CD4-positive, alpha-beta T cell (primary cell): ENCODE data around the gene IGIP. TPM values are rescaled to one million over a fixed set of nuclear protein-coding genes. Genes with fewer than 3 reads are reported as not detected.
A peak's percentile ranks its signal among the peaks of the same experiment; 100 is the strongest.

ENCODE experiments used
- ATAC-seq: fragments of 200-7000 bp; cut with Tn5 transposase; one replicate; pipeline ENCODE4 v1.10.0; 2022; ENCODE audit warnings: mild to moderate bottlenecking; ENCODE audit not compliant: poor library complexity
- CTCF ChIA-PET: fragments of 350-600 bp; sonication (Branson Sonifier 250); formaldehyde crosslinking; loops from one replicate; lab custom pipeline; 2021; ENCODE audit warnings: antibody characterized with exemption, inconsistent platforms; lab: Charles Lee
- POLR2A ChIA-PET: fragments of 350-600 bp; sonication (Branson Sonifier 250); formaldehyde crosslinking; loops from one replicate; lab custom pipeline; 2021; ENCODE audit warnings: antibody characterized with exemption, inconsistent platforms; lab: Charles Lee
- DNase-seq, 14 experiments: peaks; one replicate each; pipeline ENCODE4 v3.0.0-alpha.2; 2013 to 2020; ENCODE audit warnings: mixed read lengths in 2 of 14
- H3K27ac ChIP-seq, 2 donors: one replicate each; pipeline versions ENCODE4 v1.5.1 to v1.7.0; 2013; ENCODE audit warnings: low read length in 2 of 2, low read depth in 1 of 2, mild to moderate bottlenecking in 1 of 2
- H3K27me3 ChIP-seq, 2 experiments: 1 replicate in 1 of 2; 2 replicates in 1 of 2; pipeline versions ENCODE4 v1.6.1 to v1.7.0; 2013; ENCODE audit warnings: low read length in 2 of 2, control low read depth in 1 of 2, mild to moderate bottlenecking in 1 of 2, moderate library complexity in 1 of 2; ENCODE audit not compliant: insufficient read depth in 2 of 2, control insufficient read depth in 1 of 2
- H3K36me3 ChIP-seq: one replicate; pipeline ENCODE4 v1.6.1; 2013; ENCODE audit warnings: low read length, control low read depth; ENCODE audit not compliant: insufficient read depth
- H3K4me1 ChIP-seq: one replicate; pipeline ENCODE4 v1.6.1; 2013; ENCODE audit warnings: low read length, control low read depth; ENCODE audit not compliant: insufficient read depth
- H3K4me3 ChIP-seq: one replicate; pipeline ENCODE4 v1.5.1; 2013; ENCODE audit warnings: mild to moderate bottlenecking, low read length, moderate library complexity
- H3K9me3 ChIP-seq, 2 experiments: 1 replicate in 1 of 2; 2 replicates in 1 of 2; pipeline versions ENCODE4 v1.6.1 to v1.7.0; 2013; ENCODE audit warnings: low read length in 2 of 2, mild to moderate bottlenecking in 2 of 2, control low read depth in 1 of 2, moderate library complexity in 1 of 2; ENCODE audit not compliant: control insufficient read depth in 1 of 2, insufficient read depth in 1 of 2
- H3K27ac Mint-ChIP-seq: one replicate; pipeline ENCODE4 v1.8.0; 2020; ENCODE audit warnings: mixed read lengths
- H3K27me3 Mint-ChIP-seq: one replicate; pipeline ENCODE4 v1.8.0; 2021; ENCODE audit warnings: mixed read lengths
- H3K36me3 Mint-ChIP-seq: one replicate; pipeline ENCODE4 v1.8.0; 2021; ENCODE audit warnings: low read depth, mixed read lengths
- H3K4me1 Mint-ChIP-seq: one replicate; pipeline ENCODE4 v1.8.0; 2021; ENCODE audit warnings: low read depth, mixed read lengths
- H3K4me3 Mint-ChIP-seq: one replicate; pipeline ENCODE4 v1.8.0; 2020; ENCODE audit warnings: mild to moderate bottlenecking, mixed read lengths
- H3K9me3 Mint-ChIP-seq: one replicate; pipeline ENCODE4 v1.8.0; 2020; ENCODE audit warnings: mixed read lengths
- CTCF ChIP-seq: fragments of 200-600 bp; IDR thresholded peaks from one replicate; pipeline ENCODE4 v1.8.0; 2022; ENCODE audit warnings: antibody characterized with exemption, mild to moderate bottlenecking
- intact Hi-C, 2 experiments: fragments of 100-400 bp; cut with DNase I in 1 of 2; cut with micrococcal nuclease in 1 of 2; formaldehyde crosslinking; loops; one replicate each; pipeline versions ENCODE4 v1.15.1 to v1.9.0; 2023 to 2025; cut with DNase I, micrococcal nuclease
- total RNA-seq, 174 experiments: library from RNA in 2 of 174; stranded (reverse) in 2 of 174; gene quantifications; one replicate each; pipeline ENCODE4 v1.2.3 and lab custom pipeline; 2021 to 2026

Gene IGIP
- total RNA-seq, 2 experiments from 2014 or later = 1.5 TPM

DNA sequence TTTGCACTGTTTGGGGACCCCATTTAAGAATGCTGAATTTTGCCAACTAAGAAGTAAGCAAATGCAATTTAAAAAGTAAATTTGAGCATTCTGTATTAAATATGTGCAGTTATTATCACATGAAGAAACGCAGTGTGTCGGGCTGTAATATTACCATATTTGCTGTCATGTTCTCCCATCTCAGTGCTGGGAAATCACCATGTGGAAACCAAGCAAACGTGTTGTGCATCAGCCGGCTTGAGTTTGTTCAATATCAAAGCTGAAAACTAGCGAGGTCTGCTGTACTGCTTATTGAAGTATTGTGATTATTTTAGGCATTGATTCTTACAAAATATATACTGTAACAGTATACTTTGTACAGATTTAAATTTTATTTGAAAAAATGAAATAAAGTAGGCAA lies 2.6 kb downstream of the IGIP start:
- H3K9me3 Mint-ChIP-seq = no peaks in the 10 kb centered on the region
- no peak for ATAC-seq
- H3K4me1 Mint-ChIP-seq = peaks cover 51% of the 10 kb centered on the region

GRCh38 chr5:140130949-140131733 lies 5.4 kb downstream of the IGIP start:
- H3K27ac Mint-ChIP-seq = no peak overlapping the region
- no peaks in the 10 kb centered on the region for H3K27me3 ChIP-seq
- peaks cover 51% of the 10 kb centered on the region for H3K4me1 Mint-ChIP-seq
- no peak overlapping the region for H3K27ac ChIP-seq
- H3K4me1 ChIP-seq = peaks cover 20% of the 10 kb centered on the region
- POLR2A ChIA-PET = interaction anchor here (1.0 to 1.5 kb wide), 2 partner anchors 9 to 24 kb away, joined by 3 to 5 read pairs; no protein-coding TSS in a partner anchor
- ATAC-seq (no peak), DNase-seq (no peak)
- CTCF ChIA-PET = interaction anchor here (0.5 to 1.5 kb wide), 3 partner anchors 10 to 518 kb away, joined by 3 read pairs; no protein-coding TSS in a partner anchor
- no peaks in the 10 kb centered on the region for H3K36me3 ChIP-seq
- no peaks in the 10 kb centered on the region for H3K27me3 Mint-ChIP-seq
- no peak overlapping the region for H3K4me3 ChIP-seq
- H3K9me3 ChIP-seq = no peaks in the 10 kb centered on the region
- H3K36me3 Mint-ChIP-seq = no peaks in the 10 kb centered on the region
- H3K4me3 Mint-ChIP-seq = no peak overlapping the region
- intact Hi-C loops = no loop called here
- H3K9me3 Mint-ChIP-seq = no peaks in the 10 kb centered on the region
- TF ChIP-seq CTCF = no peak

More for the DNA sequence above, 2.6 kb downstream of the IGIP start:
- Histone ChIP-seq H3K27ac (no peak overlapping the region), H3K36me3 (no peaks in the 10 kb centered on the region), H3K4me3 (no peak overlapping the region), H3K27me3 (no peaks in the 10 kb centered on the region), H3K9me3 (no peaks in the 10 kb centered on the region), H3K4me1 (peaks cover 20% of the 10 kb centered on the region)
- no peak for DNase-seq
- H3K27ac Mint-ChIP-seq = no peak overlapping the region
- H3K36me3 Mint-ChIP-seq = no peaks in the 10 kb centered on the region
- ChIA-PET CTCF (no interaction called here), POLR2A (no interaction called here)
- TF ChIP-seq CTCF = no peak
- no peaks in the 10 kb centered on the region for H3K27me3 Mint-ChIP-seq
- H3K4me3 Mint-ChIP-seq = no peak overlapping the region
- intact Hi-C loops = no loop called here

GRCh38 chr5:140131967-140132409 lies 6.3 kb downstream of the IGIP start:
- Histone ChIP-seq H3K9me3 (no peaks in the 10 kb centered on the region), H3K36me3 (no peaks in the 10 kb centered on the region), H3K27me3 (no peaks in the 10 kb centered on the region), H3K4me1 (peaks cover 18% of the 10 kb centered on the region), H3K27ac (no peak overlapping the region), H3K4me3 (no peak overlapping the region)
- no peak for TF ChIP-seq CTCF
- no peaks in the 10 kb centered on the region for H3K27me3 Mint-ChIP-seq
- no peak overlapping the region for H3K4me3 Mint-ChIP-seq
- no peaks in the 10 kb centered on the region for H3K36me3 Mint-ChIP-seq
- peak in 4 of 14 experiments; percentile 14 to 55 (median 34) for DNase-seq
- H3K9me3 Mint-ChIP-seq = no peaks in the 10 kb centered on the region
- H3K27ac Mint-ChIP-seq = no peak overlapping the region
- H3K4me1 Mint-ChIP-seq = peaks cover 49% of the 10 kb centered on the region
- peak; percentile 77 for ATAC-seq
- POLR2A ChIA-PET = interaction anchor here (1.0 to 1.5 kb wide), 2 partner anchors 10 to 25 kb away, joined by 3 to 5 read pairs; no protein-coding TSS in a partner anchor
- intact Hi-C loops = loop anchor here in 1 of 2 experiments (2.0 kb wide), 1 partner anchor 15 kb away; no protein-coding TSS in a partner anchor
- CTCF ChIA-PET = interaction anchor here (1.2 to 2.0 kb wide), 3 partner anchors 11 to 17 kb away, joined by 3 to 6 read pairs (median 3); no protein-coding TSS in a partner anchor
